Fibroblast of lung (primary cell): ENCODE measurements around the gene CACNG3. TPM values are rescaled to one million over a fixed set of nuclear protein-coding genes. Genes with fewer than 3 reads are reported as not detected.

Experiments used
- DNase-seq, 2 donors: peaks; one replicate each; pipeline versions ENCODE4 v3.0.0 to v3.0.0-alpha.2; 2010; ENCODE audit warnings: low read depth in 2 of 2
- H2AFZ ChIP-seq: 2 replicates; pipeline ENCODE4 v1.5.1; 2012; ENCODE audit warnings: low read length, control low read depth, inconsistent platforms
- H3K27ac ChIP-seq: 2 replicates; pipeline ENCODE4 v1.5.1; 2011; ENCODE audit warnings: low read length, control low read depth; ENCODE audit not compliant: insufficient read depth
- H3K27me3 ChIP-seq: 2 replicates; pipeline ENCODE4 v1.5.1; 2011; ENCODE audit warnings: mild to moderate bottlenecking, low read length; ENCODE audit not compliant: control insufficient read depth, insufficient read depth
- H3K36me3 ChIP-seq: 2 replicates; pipeline ENCODE4 v1.5.1; 2011; ENCODE audit warnings: low read length; ENCODE audit not compliant: control insufficient read depth, insufficient read depth
- H3K4me1 ChIP-seq: 2 replicates; pipeline ENCODE4 v1.5.1; 2011; ENCODE audit warnings: low read length; ENCODE audit not compliant: control insufficient read depth, insufficient read depth; ENCODE audit errors: extremely low read depth
- H3K4me2 ChIP-seq: 2 replicates; pipeline ENCODE4 v1.5.1; 2011; ENCODE audit warnings: low read length, control low read depth; ENCODE audit not compliant: insufficient read depth; ENCODE audit errors: extremely low read depth
- H3K4me3 ChIP-seq, 4 experiments: fragments of 200-600 bp in 1 of 4; sonication (generic) in 1 of 4; replicated peaks in 1 of 4; 2 replicates each; pipeline ENCODE4 v1.5.1; 2011 to 2016; ENCODE audit warnings: low read length in 4 of 4, low read depth in 3 of 4, mild to moderate bottlenecking in 3 of 4, control low read depth in 2 of 4, inconsistent platforms in 1 of 4, mixed read lengths in 1 of 4; ENCODE audit not compliant: insufficient read depth in 1 of 4; ENCODE audit errors: control extremely low read depth in 1 of 4
- H3K79me2 ChIP-seq: 2 replicates; pipeline ENCODE4 v1.5.1; 2012; ENCODE audit warnings: mild to moderate bottlenecking, low read length, inconsistent platforms; ENCODE audit not compliant: control insufficient read depth, insufficient read depth
- H3K9ac ChIP-seq: 2 replicates; pipeline ENCODE4 v1.5.1; 2011; ENCODE audit warnings: mild to moderate bottlenecking, low read length, control low read depth; ENCODE audit not compliant: insufficient read depth
- H3K9me3 ChIP-seq: 2 replicates; pipeline ENCODE4 v1.5.1; 2012; ENCODE audit warnings: low read depth, low read length; ENCODE audit not compliant: control insufficient read depth, insufficient read depth
- H4K20me1 ChIP-seq: 2 replicates; pipeline ENCODE4 v1.5.1; 2011; ENCODE audit warnings: low read length; ENCODE audit not compliant: control insufficient read depth, insufficient read depth; ENCODE audit errors: extremely low read depth
- EZH2 ChIP-seq: IDR thresholded peaks from 2 replicates; pipeline ENCODE4 v1.5.1; 2012; ENCODE audit warnings: low read length, control low read depth, mild to moderate bottlenecking; ENCODE audit errors: missing control alignments
- polyA minus RNA-seq: library from RNA; depleted of rRNA, polyadenylated mRNA; stranded (reverse); fragments of >200 nt; gene quantifications from 2 replicates; pipeline ENCODE4 v1.2.3, GENCODE V29; 2011; ENCODE audit warnings: low replicate concordance
- polyA plus RNA-seq, 2 donors: library from polyadenylated mRNA; depleted of rRNA in 1 of 2; stranded (reverse) in 1 of 2; unstranded in 1 of 2; fragments of >200 nt; gene quantifications; 2 replicates each; pipeline ENCODE4 v1.2.1, GENCODE V29; 2011 to 2012; ENCODE audit warnings: missing spikeins in 1 of 2
- total RNA-seq: library from RNA; depleted of rRNA; stranded (reverse); fragments of >200 nt; gene quantifications from 2 replicates; pipeline ENCODE4 v1.2.1, GENCODE V29; 2014
- TF ChIP-seq, protein P1 (sequence below), 2 donors: IDR thresholded peaks in 1 of 2; conservative IDR thresholded peaks in 1 of 2; 1 replicate in 1 of 2; 2 replicates in 1 of 2; pipeline ENCODE4 v1.5.1; 2011 to 2012; ENCODE audit warnings: low read length in 2 of 2, control low read depth in 1 of 2, inconsistent platforms in 1 of 2, low read depth in 1 of 2, mild to moderate bottlenecking in 1 of 2

CACNG3 gene
- not detected in 2 replicates for total RNA-seq
- polyA plus RNA-seq: not detected in 2 replicates
- not detected in 2 replicates for polyA plus RNA-seq (2012)
- not detected in 2 replicates for polyA minus RNA-seq

DNA sequence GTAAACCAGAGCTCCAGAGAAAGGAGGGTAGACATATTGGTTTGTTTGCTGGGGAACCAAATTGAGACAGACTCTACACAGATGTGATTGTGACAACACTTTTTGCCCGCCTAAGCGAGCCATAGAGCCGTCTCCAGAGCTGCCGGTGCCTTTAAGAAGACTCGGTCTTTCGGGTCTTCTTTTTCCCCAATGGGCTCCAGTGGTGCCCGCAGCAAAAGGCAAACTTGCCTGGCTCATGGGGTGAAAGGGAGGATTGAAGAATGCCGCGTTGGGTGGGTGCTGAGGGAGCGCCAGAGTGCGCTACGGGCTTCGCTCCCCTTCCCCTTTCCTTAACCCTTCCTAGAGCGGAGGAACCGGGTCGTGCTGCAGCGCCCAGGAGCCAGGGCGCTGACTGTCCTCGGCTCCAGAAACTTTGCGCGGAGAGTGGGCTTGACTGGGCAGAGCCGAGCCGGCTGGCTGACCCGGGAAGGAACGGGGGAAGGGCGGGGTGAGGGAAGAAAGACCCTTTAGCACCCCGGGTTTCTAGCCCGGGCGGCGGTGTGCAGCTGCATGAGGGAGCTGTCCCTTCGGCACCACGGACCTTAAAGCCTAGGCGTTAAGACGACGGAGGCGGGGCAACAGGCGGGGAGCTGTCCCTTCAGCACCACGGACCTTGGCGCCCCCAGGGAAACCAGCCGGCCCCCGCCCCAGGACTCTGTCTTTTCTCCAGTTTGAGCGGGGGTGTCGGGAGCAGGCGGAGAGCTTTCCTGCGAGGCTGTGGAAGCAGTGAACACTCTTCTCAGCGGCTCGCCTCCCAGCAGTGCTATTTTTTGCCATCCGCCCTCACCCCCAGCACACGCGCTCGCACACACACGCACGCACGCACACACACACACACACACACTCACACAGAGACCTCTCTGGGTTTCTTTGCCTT is at the start of gene CACNG3:
Gene CACNG3, plus strand, starts transcription at position 880 of the 916 bp plus-strand sequence. CDS start 420 bp downstream, outside the sequence.
- Histone ChIP-seq H3K36me3 (no peaks in the 10 kb centered on the region), H3K27me3 (no peaks in the 10 kb centered on the region), H3K4me1 (no peaks in the 10 kb centered on the region), H2AFZ (no peak within 1 kb of the TSS), H3K4me3 (no peak within 1 kb of the TSS), H3K9me3 (no peaks in the 10 kb centered on the region), H3K9ac (no peak within 1 kb of the TSS), H3K4me2 (no peak within 1 kb of the TSS), H4K20me1 (no peaks in the 10 kb centered on the region), H3K27ac (no peak within 1 kb of the TSS), H3K79me2 (no peaks in the 10 kb centered on the region)
- TF ChIP-seq, protein P1, sequence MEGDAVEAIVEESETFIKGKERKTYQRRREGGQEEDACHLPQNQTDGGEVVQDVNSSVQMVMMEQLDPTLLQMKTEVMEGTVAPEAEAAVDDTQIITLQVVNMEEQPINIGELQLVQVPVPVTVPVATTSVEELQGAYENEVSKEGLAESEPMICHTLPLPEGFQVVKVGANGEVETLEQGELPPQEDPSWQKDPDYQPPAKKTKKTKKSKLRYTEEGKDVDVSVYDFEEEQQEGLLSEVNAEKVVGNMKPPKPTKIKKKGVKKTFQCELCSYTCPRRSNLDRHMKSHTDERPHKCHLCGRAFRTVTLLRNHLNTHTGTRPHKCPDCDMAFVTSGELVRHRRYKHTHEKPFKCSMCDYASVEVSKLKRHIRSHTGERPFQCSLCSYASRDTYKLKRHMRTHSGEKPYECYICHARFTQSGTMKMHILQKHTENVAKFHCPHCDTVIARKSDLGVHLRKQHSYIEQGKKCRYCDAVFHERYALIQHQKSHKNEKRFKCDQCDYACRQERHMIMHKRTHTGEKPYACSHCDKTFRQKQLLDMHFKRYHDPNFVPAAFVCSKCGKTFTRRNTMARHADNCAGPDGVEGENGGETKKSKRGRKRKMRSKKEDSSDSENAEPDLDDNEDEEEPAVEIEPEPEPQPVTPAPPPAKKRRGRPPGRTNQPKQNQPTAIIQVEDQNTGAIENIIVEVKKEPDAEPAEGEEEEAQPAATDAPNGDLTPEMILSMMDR (conservative IDR thresholded peaks at IDR 0.05 in 1 of 2, IDR thresholded peaks at IDR 0.05 in 1 of 2; ENCODE audit: low read depth in 1 of 2, low read length in 2 of 2): no peak
- TF ChIP-seq EZH2: no peak
- DNase-seq: peak; percentile 25 to 46

DNA sequence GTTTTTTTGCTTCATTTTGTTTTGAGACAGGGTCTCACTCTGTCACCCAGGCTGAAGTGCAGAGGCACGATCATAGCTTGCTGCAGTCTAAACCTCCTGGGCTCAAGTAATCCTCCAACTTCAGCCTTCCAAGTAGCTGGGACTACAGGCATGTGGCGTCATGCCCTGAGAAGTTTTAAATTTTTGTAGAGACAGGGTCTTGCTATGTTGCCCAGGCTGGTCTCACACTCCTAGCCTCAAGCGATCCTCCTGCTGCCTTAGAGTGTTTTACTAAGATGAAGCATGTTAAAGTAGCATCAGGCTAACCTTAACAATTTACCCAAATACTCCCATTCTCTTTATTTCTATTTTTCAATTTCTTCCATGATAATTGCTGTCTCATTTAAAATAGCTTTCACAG is 49.2 kb upstream of the CACNG3 start:
- DNase-seq: no peak
- Histone ChIP-seq H3K9me3 (no peaks in the 10 kb centered on the region), H3K79me2 (no peaks in the 10 kb centered on the region), H3K27ac (no peak overlapping the region), H3K9ac (no peak overlapping the region), H3K27me3 (no peaks in the 10 kb centered on the region), H4K20me1 (no peaks in the 10 kb centered on the region), H2AFZ (no peak overlapping the region), H3K36me3 (no peaks in the 10 kb centered on the region), H3K4me2 (no peak overlapping the region), H3K4me1 (no peaks in the 10 kb centered on the region), H3K4me3 (no peak overlapping the region)
- TF ChIP-seq EZH2: no peak
- TF ChIP-seq, protein P1 (conservative IDR thresholded peaks at IDR 0.05 in 1 of 2, IDR thresholded peaks at IDR 0.05 in 1 of 2; ENCODE audit: low read depth in 1 of 2, low read length in 2 of 2): no peak

DNA sequence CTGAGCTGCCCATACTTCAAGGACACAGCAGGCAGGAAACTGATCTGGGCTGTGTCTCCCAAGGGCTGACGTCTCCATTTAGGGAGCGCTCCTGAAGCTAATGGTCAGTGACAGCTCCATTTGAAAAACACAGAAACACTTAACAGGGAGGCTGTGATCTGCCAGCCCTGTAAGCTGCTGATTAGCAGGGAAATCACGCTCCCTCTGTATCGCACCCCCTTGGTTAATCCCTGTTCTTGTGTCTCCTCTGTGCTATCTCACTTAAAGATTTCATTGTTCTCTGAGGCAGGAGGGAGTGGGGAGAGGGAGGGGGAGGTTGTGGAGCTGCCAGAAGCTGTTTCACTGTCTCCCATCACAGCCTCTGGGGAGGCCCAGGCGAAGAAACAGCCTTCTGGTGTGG is 47.4 kb upstream of the CACNG3 start:
- H3K4me3 ChIP-seq: no peak overlapping the region
- no peaks in the 10 kb centered on the region for H4K20me1 ChIP-seq
- H3K9me3 ChIP-seq: no peaks in the 10 kb centered on the region

More for the DNA sequence above, 47.4 kb upstream of the CACNG3 start:
- Histone ChIP-seq H3K9ac (no peak overlapping the region), H3K4me2 (no peak overlapping the region), H3K4me1 (no peaks in the 10 kb centered on the region), H3K79me2 (no peaks in the 10 kb centered on the region), H2AFZ (no peak overlapping the region), H3K36me3 (no peaks in the 10 kb centered on the region), H3K27ac (no peak overlapping the region), H3K27me3 (no peaks in the 10 kb centered on the region)
- no peak for DNase-seq
- TF ChIP-seq EZH2: no peak
- TF ChIP-seq, protein P1 (conservative IDR thresholded peaks at IDR 0.05 in 1 of 2, IDR thresholded peaks at IDR 0.05 in 1 of 2; ENCODE audit: low read depth in 1 of 2, low read length in 2 of 2): no peak
